HG02970 (cell line): ENCODE data around the gene DTYMK.
"Not testable (repeated sequence)": the region's sequence is repeated elsewhere in the genome, so short reads cannot be mapped to it uniquely, and the experiment has no call there.

Experiments used
- ATAC-seq: cut with Tn5 transposase; IDR thresholded peaks from one replicate; pipeline ENCODE4 v1.9.1; 2021; ENCODE audit warnings: mild to moderate bottlenecking, moderate library complexity, moderate number of reproducible peaks; ENCODE audit not compliant: unreplicated experiment, low FRiP score

Gene DTYMK

GRCh38 chr2:241673189-241673663 is 13.4 kb downstream of the DTYMK start:
- no peak for ATAC-seq

DNA sequence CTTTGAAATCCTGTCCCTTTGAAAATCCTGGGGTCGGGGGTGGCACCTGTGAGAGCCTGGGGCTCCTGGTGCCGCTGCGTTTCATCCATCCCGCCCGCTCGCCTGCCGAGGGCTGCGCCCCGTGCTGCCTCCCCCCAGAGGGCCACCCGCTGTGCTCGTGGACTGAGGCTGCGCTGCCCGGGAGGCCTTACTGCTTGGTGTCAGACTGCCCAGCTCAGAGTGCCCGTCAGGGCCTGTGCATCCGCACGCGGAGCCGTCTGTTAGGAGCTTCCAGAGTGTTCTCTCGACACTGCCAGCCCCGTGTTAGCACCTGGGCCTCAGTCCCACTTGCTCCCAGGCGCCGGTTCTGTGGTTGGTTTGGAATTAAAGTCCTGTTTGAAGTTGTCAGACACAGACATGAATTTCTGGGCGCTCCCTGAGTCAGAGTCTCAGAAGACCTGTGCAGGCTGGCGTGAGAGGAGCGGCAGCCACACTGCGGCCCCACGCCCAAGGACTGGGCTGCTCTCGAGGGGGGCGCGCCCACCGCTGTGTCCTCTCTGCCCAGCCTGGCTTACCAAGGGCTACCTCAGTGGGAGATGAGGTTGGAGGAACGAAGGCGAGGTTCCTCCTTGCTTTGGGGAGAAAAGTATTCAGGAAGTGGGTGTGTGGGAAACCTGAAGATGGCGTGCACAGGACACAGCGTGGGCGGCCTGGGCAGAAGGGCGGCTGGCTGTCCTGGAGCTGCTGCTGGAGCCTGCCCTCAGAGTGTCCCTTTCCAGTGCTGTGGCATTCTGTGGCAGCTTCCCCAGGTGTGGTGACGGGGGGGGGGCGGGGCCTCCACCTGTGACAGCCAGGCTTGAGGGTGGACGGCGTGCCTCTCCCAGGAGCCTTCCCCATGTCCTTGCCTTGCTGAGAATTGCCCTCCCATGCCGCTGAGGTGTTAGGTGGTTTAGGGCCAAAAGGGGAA is 14.1 kb downstream of the DTYMK start:
- no peak for ATAC-seq

- ATAC-seq, result no peak
Observed at GRCh38 chr2:241671457-241672240, 15.0 kb downstream of the DTYMK start.

GRCh38 chr2:241670333-241671110 is 16.1 kb downstream of the DTYMK start:
- ATAC-seq, result no peak

DNA sequence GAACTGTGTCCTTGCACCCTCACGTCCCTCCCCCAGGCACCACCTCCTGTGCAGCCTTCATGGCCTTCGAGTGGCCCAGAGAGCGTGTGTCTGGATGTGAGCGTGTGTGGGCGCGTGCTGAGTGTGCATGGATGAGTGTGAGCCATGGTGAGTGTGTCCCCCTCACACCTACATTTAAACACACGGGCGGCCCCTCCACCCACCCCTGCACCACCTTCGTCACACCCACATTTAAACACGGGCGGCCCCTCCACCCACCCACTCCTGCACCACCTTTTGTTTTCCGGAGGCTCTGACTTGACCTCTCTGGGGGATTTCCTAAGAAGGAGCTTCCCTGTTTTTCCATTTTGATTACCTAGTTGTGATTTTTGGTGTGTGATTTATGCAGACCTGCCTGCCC is 17.8 kb downstream of the DTYMK start:
- no peak for ATAC-seq

- ATAC-seq, result no peak
Observed at GRCh38 chr2:241668354-241668753, 18.3 kb downstream of the DTYMK start.

- no peak for ATAC-seq
Observed at GRCh38 chr2:241666627-241667400, 19.8 kb downstream of the DTYMK start.

DNA sequence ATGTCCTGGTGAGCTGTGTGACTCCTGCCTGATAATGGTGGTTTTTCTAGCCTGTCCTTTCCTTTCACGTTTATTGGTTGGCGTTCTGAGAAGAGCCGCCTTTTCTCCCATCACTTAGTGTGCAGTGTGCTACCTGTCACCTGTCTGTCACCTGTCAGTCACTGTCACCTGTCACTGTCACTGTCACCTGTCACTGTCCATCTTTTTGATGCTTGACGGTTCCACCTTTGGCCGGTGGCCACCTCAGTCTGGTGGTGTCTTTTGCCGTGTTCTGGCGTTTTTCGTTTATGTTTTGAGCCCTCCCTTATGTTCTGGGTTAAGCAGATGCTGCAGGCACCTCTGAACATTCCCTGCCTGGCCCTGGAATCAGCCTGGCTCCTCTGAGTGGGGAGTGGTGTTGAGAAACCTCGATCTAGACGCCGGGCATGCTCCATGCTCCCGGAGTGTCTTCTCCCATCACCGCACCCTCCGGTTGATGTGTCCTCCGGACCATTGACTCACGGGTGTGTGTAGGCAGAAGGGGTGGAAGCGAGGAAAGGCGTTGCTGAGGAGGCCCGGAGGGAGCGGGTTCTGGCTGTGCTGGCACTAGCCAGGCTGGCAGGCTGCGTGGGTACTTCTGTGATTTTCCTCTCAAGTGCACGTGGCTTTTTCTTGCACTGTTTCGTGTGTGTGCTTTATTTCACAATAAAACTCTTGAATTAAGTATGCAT is 20.7 kb downstream of the DTYMK start:
- ATAC-seq, result no peak

DNA sequence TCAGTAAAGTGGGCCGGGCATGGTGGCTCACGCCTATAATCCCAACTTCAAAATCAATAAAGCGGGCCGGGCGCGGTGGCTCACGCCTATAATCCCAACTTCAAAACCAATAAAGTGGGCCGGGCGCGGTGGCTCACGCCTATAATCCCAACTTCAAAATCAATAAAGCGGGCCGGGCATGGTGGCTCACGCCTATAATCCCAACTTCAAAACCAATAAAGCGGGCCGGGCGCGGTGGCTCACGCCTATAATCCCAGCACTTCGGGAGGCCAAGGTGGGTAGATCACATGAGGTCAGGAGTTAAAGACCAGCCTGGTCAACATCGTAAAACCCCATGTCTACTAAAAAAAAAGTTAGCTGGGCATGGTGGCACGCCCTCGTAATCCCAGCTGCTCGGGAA is 23.9 kb downstream of the DTYMK start:
- ATAC-seq, result not testable (repeated sequence)

- no peak for ATAC-seq
Observed at GRCh38 chr2:241660593-241661213, 25.9 kb downstream of the DTYMK start.

DNA sequence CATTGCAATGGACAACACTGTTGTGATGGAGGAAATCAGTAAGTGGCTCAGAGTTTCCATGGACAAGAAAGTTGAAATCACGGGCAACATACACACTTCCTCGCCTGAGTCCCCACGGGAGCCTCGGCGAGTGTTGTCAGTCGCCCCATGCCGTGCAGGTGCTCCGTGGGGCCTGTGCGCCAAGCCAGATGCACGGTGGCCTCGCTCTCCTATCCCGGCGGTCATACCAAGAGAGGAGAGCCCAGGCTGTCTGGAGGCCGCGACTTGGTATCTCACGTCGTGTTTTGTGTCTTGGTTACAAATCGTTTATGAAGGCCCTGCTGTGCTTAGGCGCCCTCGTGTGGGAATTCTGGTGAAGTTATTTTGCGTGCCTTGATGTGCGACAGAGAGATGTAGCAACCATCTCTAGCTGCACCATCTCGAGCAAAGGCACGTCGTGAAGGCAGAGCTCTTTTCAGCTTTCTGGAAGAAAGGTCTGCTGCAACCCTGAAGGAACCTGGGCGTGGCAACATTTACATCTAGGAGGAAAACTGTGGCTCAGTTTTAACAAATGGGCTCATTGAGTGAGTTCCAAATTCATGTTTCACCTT is 27.4 kb downstream of the DTYMK start:
- ATAC-seq, result no peak

DNA sequence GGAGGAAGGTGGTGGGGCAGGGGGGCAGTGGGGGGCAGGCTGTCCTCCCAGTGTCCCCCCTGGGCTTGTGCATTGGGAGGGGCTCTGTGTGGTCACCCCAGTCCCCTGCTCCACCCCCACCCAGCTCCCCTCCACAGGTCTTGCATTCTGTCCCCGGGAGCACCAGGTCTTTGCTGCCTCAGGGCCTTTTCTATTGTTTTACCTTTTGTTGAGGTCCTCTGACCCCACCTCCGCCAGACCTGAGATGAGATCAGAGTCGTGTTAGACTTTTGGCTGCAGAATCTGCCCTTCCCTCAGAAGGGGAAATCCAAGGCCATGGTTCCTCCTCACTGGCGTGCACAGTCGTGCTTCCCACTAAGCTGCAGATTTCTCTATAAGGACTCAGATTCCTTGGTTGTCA is 28.3 kb downstream of the DTYMK start:
- no peak for ATAC-seq

DNA sequence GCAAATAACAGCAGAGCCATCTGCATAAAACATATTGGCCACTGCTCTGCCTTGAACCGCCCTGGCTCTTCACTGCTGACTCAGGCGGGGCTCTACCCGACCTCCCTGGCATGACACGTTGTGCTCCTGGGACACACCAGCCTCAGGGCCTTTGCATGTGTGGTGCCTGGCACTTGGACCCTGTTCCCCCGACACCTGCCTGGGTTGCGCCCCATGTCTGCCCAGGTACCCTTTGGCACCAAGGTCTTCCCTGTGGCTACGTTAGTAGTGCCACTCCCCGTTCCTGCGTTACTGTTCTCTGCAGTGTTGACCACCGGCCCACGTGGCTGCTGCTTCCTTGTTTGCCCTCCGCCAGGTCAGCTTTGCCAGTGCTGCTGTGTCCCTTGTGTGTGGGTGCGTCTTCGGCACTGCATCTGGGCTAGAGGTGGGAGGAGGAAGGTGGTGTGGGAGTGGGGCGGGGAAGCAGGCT is 28.8 kb downstream of the DTYMK start:
- ATAC-seq, result no peak

- no peak for ATAC-seq
Observed at GRCh38 chr2:241656190-241656741, 30.3 kb downstream of the DTYMK start.

DNA sequence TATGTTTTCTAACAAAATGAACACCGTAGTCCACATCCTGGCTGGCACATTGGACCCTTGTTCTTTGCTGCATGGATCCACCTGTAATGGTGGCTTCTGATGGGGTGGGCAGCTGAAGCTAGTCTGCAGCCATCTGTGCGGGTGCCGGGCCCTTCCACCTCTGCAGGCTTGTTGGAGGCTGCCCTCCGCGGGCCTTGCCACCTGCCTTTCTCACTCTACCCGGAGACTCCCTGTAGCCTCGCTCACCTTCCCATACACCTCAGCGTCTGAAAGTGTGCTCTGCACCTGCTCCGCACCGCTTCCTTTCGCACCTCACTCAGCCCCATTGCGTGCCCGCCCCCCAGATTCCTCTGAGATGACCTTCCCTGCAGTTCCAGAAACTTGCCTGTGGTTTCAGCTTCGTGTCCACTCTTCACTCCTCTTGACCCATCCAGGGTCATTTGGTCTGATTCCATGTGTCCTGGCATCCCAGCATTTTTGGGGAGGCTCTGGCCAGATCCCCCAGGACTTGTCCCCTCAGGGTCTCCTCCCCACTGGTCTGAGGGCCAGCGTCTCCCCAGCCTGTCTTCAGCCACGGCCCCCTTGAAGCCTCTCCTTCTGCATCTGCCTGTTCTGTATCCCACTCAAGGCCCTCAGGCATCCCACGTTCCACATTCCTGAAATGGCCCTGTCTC is 31.0 kb downstream of the DTYMK start:
- ATAC-seq, result no peak

- no peak for ATAC-seq
Observed at GRCh38 chr2:241654551-241654950, 32.1 kb downstream of the DTYMK start.

- ATAC-seq, result no peak
Observed at GRCh38 chr2:241653210-241653750, 33.3 kb downstream of the DTYMK start.
